Lower leg skin (tissue), 3 donors: ENCODE data around the gene MYADML2.
"Not testable (repeated sequence)": the region's sequence is repeated elsewhere in the genome, so short reads cannot be mapped to it uniquely, and the experiment has no call there.

Experiments
- POLR2A ChIP-seq, 2 donors: fragments of 450-650 bp; IDR thresholded peaks; one replicate each; pipeline ENCODE4 v1.6.1; 2016 to 2017; ENCODE audit warnings: antibody characterized with exemption in 2 of 2, mild to moderate bottlenecking in 1 of 2, moderate library complexity in 1 of 2
- TF ChIP-seq, protein P1 (sequence below), 3 donors: fragments of 450-650 bp; IDR thresholded peaks; one replicate each; pipeline ENCODE4 v1.5.1; 2016; ENCODE audit warnings: antibody characterized with exemption in 3 of 3, mild to moderate bottlenecking in 3 of 3, moderate library complexity in 2 of 3

DNA sequence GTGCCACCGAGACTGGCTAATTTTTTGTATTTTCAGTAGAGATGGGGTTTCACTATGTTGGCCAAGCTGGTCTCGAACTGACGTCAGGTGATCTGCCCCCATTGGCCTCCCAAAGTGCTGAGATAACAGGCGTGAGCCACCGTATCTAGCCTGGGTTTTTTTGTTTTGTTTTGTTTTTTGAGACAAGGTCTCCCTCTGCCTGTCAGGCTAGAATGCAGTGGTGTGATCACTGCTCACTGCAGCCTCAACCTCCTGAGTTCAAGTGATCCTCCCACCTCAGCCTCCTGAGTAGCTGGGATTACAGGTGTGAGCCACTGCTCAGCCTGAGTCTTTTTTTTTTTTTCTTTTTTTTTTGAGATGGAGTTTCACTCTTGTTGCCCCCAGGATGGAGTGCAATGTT lies 6.4 kb upstream of the MYADML2 start:
- TF ChIP-seq, protein P1, sequence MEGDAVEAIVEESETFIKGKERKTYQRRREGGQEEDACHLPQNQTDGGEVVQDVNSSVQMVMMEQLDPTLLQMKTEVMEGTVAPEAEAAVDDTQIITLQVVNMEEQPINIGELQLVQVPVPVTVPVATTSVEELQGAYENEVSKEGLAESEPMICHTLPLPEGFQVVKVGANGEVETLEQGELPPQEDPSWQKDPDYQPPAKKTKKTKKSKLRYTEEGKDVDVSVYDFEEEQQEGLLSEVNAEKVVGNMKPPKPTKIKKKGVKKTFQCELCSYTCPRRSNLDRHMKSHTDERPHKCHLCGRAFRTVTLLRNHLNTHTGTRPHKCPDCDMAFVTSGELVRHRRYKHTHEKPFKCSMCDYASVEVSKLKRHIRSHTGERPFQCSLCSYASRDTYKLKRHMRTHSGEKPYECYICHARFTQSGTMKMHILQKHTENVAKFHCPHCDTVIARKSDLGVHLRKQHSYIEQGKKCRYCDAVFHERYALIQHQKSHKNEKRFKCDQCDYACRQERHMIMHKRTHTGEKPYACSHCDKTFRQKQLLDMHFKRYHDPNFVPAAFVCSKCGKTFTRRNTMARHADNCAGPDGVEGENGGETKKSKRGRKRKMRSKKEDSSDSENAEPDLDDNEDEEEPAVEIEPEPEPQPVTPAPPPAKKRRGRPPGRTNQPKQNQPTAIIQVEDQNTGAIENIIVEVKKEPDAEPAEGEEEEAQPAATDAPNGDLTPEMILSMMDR (IDR thresholded peaks at IDR 0.05): not testable (repeated sequence)
- TF ChIP-seq POLR2A (IDR thresholded peaks at IDR 0.05): not testable (repeated sequence)
